Measurements from ENCODE around the gene SLC7A4.

Gene SLC7A4

GRCh38 chr22:21031545-21032036 is 770 bp downstream of the SLC7A4 start:
- Histone ChIP-seq H3K4me3 (ENCODE audit: low read depth in 1 of 2, low read length in 2 of 2) (no peak overlapping the region), H3K9me3 (ENCODE audit: low read length) (no peaks in the 10 kb centered on the region), H3K4me1 (ENCODE audit: insufficient read depth, low read length) (no peaks in the 10 kb centered on the region), H3K27ac (ENCODE audit: low read depth, low read length) (no peak overlapping the region), H3K36me3 (ENCODE audit: insufficient read depth, low read length) (no peaks in the 10 kb centered on the region), H3K27me3 (ENCODE audit: control insufficient read depth in 1 of 2, insufficient read depth in 2 of 2, low read length in 2 of 2) (peaks cover 5 to 38% of the 10 kb centered on the region in 2 donors), H3K9ac (ENCODE audit: low read length) (no peak overlapping the region)

DNA sequence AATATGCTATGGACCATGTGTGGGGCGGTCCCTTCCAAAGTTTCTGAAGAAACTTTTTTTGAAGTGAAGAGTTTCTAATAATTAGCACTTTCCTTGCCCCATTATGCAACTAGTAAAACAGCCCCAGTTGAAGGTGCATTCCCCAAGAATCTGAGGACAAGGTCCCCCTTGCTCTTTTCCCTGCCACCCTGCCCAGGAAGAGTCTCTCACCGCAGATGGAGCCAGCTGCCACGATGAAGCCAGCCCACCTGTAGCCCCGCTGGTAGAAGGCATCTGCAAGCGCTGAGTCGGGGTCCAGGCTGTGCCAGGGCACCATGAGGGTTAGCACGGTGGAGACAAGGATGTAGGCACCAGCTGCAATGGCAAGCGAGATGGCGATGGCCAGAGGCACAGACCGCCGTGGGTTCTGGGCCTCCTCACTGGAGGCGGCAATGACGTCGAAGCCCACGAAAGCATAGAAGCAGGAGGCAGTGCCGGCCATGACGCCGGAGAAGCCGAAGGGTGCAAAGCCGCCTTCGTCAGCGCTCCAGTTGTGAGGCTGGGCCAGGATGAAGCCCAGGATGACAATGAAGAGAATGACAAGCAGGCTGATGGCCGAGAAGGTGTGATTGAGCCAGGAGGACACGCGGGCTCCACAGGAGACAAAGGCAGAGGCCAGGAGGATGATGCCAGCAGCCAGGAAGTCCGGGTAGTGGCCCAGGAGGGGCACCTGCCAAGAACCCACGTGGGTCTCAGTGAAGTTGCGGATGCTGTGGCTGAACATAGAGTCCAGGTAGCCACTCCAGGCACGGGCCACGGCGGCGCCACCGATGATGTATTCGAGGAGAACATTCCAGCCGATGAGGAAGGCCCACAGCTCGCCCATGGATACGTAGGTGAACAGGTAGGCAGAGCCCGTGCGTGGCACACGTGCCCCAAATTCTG is 1.5 kb downstream of the SLC7A4 start:
- Histone ChIP-seq H3K27ac (ENCODE audit: low read depth, low read length) (no peak overlapping the region), H3K9ac (ENCODE audit: low read length) (no peak overlapping the region), H3K36me3 (ENCODE audit: insufficient read depth, low read length) (no peaks in the 10 kb centered on the region), H3K4me1 (ENCODE audit: insufficient read depth, low read length) (no peaks in the 10 kb centered on the region), H3K27me3 (ENCODE audit: control insufficient read depth in 1 of 2, insufficient read depth in 2 of 2, low read length in 2 of 2) (peaks cover 5 to 38% of the 10 kb centered on the region in 2 donors), H3K4me3 (ENCODE audit: low read depth in 1 of 2, low read length in 2 of 2) (no peak overlapping the region), H3K9me3 (ENCODE audit: low read length) (no peaks in the 10 kb centered on the region)

GRCh38 chr22:21030032-21030431 is 2.3 kb downstream of the SLC7A4 start:
- no peaks in the 10 kb centered on the region for H3K4me1 ChIP-seq (ENCODE audit: insufficient read depth, low read length)

GRCh38 chr22:21029486-21030025 is 2.8 kb downstream of the SLC7A4 start:
- Histone ChIP-seq H3K27me3 (ENCODE audit: control insufficient read depth in 1 of 2, insufficient read depth in 2 of 2, low read length in 2 of 2) (peaks cover 5 to 38% of the 10 kb centered on the region in 2 donors), H3K36me3 (ENCODE audit: insufficient read depth, low read length) (no peaks in the 10 kb centered on the region), H3K4me3 (ENCODE audit: low read depth in 1 of 2, low read length in 2 of 2) (no peak overlapping the region), H3K9me3 (ENCODE audit: low read length) (no peaks in the 10 kb centered on the region), H3K4me1 (ENCODE audit: insufficient read depth, low read length) (no peaks in the 10 kb centered on the region), H3K27ac (ENCODE audit: low read depth, low read length) (no peak overlapping the region), H3K9ac (ENCODE audit: low read length) (no peak overlapping the region)

More at GRCh38 chr22:21030032-21030431, 2.3 kb downstream of the SLC7A4 start:
- Histone ChIP-seq H3K9me3 (ENCODE audit: low read length) (no peaks in the 10 kb centered on the region), H3K9ac (ENCODE audit: low read length) (no peak overlapping the region), H3K27ac (ENCODE audit: low read depth, low read length) (no peak overlapping the region), H3K36me3 (ENCODE audit: insufficient read depth, low read length) (no peaks in the 10 kb centered on the region), H3K4me3 (ENCODE audit: low read depth in 1 of 2, low read length in 2 of 2) (no peak overlapping the region), H3K27me3 (ENCODE audit: control insufficient read depth in 1 of 2, insufficient read depth in 2 of 2, low read length in 2 of 2) (peaks cover 5 to 38% of the 10 kb centered on the region in 2 donors)

DNA sequence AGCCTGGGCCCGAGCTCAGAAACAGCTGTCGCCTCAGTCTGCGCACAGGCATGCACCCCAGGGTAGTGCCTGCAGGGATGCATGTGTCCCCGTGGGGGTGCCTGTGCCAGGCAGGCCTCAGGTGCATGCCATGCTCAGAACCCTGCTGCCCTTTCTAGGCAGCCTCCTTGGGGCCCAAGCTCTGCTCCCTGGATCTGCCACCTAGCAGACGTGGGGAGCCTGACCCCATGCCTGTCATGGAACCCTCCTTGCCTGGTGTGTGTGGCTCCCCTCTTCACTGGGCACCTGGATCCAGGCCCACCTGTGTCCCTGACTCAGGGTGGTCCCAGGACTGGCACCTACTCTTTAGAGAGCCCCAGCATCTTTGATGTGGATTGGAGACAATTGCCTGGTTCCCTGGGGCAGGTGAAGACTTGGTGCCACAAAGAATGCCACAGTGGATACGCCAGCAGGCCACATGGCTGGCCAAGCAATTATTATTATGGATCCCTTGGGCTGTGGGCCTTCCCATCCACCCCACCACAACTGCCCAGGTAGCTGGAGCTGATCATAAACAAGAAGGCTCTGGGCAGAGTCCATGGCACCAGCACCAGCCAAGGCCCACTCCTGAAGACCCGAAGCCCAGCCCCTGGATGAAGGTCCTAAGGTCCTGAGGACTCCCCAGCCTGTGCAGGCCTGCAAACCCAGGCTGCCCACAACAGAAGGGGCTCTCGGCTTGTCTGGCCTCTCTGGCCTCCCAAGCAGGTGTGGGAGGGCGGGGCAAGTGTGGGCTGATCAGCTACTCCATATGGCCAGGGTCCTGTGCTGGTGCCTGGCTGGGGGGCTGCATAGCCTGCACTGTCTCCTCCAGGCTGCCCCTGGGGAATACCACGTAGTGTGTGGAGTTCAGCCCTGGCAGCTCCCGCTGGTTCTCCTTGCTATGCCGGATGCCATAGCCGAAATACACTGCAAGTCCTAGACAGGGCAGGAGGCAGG is 3.8 kb downstream of the SLC7A4 start:
- Histone ChIP-seq H3K27ac (ENCODE audit: low read depth, low read length) (no peak overlapping the region), H3K4me1 (ENCODE audit: insufficient read depth, low read length) (no peaks in the 10 kb centered on the region), H3K27me3 (ENCODE audit: control insufficient read depth in 1 of 2, insufficient read depth in 2 of 2, low read length in 2 of 2) (peaks cover 5 to 38% of the 10 kb centered on the region in 2 donors), H3K36me3 (ENCODE audit: insufficient read depth, low read length) (no peaks in the 10 kb centered on the region), H3K9me3 (ENCODE audit: low read length) (no peaks in the 10 kb centered on the region), H3K4me3 (ENCODE audit: low read depth in 1 of 2, low read length in 2 of 2) (no peak overlapping the region), H3K9ac (ENCODE audit: low read length) (no peak overlapping the region)

DNA sequence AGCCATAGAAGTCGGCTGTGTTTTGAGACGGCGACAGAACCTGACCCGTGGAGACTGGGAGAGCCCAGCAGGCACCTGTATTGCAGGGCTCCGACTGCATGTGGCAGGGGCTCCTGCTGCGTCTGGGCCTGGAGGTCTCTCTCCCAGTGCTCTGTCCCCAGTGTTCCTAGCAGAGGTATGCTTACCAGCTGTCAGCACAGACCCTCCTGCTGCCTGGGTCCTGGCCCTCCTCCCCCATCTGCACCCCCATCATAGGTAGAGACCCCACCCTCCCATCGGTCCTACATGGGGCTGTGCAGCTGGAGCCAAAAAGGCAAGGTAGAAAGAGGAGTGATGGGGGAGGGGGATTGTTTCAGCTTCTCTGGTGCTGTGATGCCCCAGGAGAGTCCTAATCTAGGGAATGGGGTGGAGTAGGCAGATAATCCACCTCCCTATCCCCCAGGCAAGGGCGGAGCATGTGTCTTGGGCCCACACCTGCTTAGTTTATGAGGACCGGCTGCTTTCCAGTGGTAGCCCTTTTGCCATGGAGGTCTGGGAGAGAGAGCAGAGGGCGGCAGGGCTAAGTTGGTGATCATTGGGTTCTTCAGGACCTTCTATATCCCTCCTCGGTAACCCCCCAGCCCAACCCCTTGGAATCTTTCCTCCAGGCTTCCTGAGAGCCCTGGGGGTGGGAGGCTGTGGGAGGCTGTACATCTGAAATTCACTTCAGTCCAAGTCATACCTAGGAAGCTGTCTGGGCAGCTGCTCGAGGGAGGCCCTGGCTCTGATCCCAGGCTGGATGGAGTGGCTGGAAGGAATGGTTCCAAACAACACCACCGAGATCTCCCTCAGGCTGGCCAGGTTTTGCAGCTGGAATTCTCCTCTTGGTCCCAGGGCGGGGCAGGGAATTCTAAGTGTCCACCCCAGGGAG is 5.3 kb downstream of the SLC7A4 start:
- no peak overlapping the region for H3K9ac ChIP-seq (ENCODE audit: low read length)
- no peaks in the 10 kb centered on the region for H3K9me3 ChIP-seq (ENCODE audit: low read length)
- no peaks in the 10 kb centered on the region for H3K4me1 ChIP-seq (ENCODE audit: insufficient read depth, low read length)
- H3K27ac ChIP-seq (ENCODE audit: low read depth, low read length) = no peak overlapping the region
- H3K36me3 ChIP-seq (ENCODE audit: insufficient read depth, low read length) = no peaks in the 10 kb centered on the region
- H3K27me3 ChIP-seq (ENCODE audit: control insufficient read depth in 1 of 2, insufficient read depth in 2 of 2, low read length in 2 of 2) = peaks cover 5 to 28% of the 10 kb centered on the region in 2 donors
- no peak overlapping the region for H3K4me3 ChIP-seq (ENCODE audit: low read depth in 1 of 2, low read length in 2 of 2)

DNA sequence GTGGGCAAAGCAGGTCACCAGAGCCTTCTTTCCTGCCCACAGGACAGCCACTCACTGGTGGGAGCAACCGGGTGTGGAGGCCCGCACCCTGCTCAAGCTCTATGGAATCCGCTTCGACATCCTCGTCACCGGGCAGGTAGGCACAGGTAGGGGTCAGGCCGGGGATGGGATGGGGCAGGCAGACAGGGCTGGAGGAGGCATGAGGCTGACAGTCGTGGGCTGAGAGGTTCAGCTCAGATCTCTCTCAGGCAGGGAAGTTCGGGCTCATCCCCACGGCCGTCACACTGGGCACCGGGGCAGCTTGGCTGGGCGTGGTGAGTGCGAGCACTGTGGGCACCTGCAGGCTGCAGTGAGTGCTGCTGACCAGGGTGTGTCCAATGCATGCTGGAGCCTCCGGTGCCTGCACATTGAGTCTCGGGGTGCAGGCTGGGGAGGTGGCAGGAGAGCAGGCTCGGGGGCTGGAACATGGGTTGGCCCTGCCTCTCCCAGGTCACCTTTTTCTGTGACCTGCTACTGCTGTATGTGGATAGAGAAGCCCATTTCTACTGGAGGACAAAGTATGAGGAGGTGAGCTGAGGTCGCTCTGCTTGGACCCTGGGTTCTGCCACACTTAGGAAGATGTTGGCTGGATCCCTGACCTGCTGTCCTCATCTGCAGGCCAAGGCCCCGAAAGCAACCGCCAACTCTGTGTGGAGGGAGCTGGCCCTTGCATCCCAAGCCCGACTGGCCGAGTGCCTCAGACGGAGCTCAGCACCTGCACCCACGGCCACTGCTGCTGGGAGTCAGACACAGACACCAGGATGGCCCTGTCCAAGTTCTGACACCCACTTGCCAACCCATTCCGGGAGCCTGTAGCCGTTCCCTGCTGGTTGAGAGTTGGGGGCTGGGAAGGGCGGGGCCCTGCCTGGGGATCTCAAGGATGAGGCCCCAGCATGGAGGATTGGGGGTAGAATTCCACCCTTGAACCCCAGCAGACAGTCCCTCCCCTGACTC is 6.3 kb downstream of the SLC7A4 start:
- Histone ChIP-seq H3K9ac (ENCODE audit: low read length) (no peak overlapping the region), H3K4me3 (ENCODE audit: low read depth in 1 of 2, low read length in 2 of 2) (no peak overlapping the region), H3K27me3 (ENCODE audit: control insufficient read depth in 1 of 2, insufficient read depth in 2 of 2, low read length in 2 of 2) (peaks cover 5 to 18% of the 10 kb centered on the region in 2 donors), H3K9me3 (ENCODE audit: low read length) (no peaks in the 10 kb centered on the region), H3K27ac (ENCODE audit: low read depth, low read length) (no peak overlapping the region), H3K4me1 (ENCODE audit: insufficient read depth, low read length) (no peaks in the 10 kb centered on the region), H3K36me3 (ENCODE audit: insufficient read depth, low read length) (no peaks in the 10 kb centered on the region)

DNA sequence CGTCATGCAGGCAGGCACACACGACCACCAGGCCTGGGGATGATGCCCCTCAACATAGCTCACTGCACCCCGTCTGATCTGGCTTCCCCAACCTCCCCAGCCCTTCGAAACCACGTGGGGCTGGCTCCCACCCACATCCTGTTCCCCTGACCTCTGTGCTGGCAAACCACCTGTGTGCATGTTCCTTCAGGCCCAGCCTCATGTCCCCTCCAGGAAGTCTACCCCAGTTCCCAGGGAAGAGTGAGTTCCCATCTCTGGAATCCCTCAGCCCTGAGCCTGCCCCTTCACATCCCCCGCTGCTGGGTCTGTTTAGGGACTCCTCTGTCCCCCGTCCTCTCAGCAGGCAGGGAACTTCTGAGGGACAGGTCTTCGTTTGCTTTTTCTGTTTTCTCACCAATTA is 7.1 kb downstream of the SLC7A4 start:
- Histone ChIP-seq H3K36me3 (ENCODE audit: insufficient read depth, low read length) (no peaks in the 10 kb centered on the region), H3K4me3 (ENCODE audit: low read depth in 1 of 2, low read length in 2 of 2) (no peak overlapping the region), H3K27me3 (ENCODE audit: control insufficient read depth in 1 of 2, insufficient read depth in 2 of 2, low read length in 2 of 2) (peaks cover 0 to 10% of the 10 kb centered on the region in 2 donors)

DNA sequence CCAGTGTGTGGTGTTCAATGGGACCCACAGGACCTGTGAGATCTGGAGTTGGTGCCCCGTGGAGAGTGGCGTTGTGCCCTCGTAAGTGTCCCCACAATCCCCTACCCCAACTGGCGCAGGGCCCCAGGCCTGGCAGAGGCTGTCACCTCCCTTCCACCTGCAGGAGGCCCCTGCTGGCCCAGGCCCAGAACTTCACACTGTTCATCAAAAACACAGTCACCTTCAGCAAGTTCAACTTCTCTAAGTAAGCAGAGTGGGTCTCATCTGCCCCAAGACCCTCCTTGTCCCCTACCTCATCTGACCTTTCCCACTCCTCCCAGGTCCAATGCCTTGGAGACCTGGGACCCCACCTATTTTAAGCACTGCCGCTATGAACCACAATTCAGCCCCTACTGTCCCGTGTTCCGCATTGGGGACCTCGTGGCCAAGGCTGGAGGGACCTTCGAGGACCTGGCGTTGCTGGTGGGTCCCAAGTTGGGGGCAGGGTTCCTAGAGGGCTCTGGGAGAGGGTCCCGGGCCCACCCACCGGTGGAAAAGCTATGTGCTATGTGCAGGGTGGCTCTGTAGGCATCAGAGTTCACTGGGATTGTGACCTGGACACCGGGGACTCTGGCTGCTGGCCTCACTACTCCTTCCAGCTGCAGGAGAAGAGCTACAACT is 9.3 kb downstream of the SLC7A4 start:
- Histone ChIP-seq H3K9me3 (ENCODE audit: low read length) (no peaks in the 10 kb centered on the region), H3K27me3 (ENCODE audit: control insufficient read depth in 1 of 2, insufficient read depth in 2 of 2, low read length in 2 of 2) (peaks cover 0 to under 1% of the 10 kb centered on the region in 2 donors), H3K4me1 (ENCODE audit: insufficient read depth, low read length) (no peaks in the 10 kb centered on the region), H3K27ac (ENCODE audit: low read depth, low read length) (no peak overlapping the region), H3K4me3 (ENCODE audit: low read depth in 1 of 2, low read length in 2 of 2) (no peak overlapping the region), H3K9ac (ENCODE audit: low read length) (no peak overlapping the region), H3K36me3 (ENCODE audit: insufficient read depth, low read length) (no peaks in the 10 kb centered on the region)

More for the DNA sequence above, 7.1 kb downstream of the SLC7A4 start:
- Histone ChIP-seq H3K9me3 (ENCODE audit: low read length) (no peaks in the 10 kb centered on the region), H3K27ac (ENCODE audit: low read depth, low read length) (no peak overlapping the region), H3K4me1 (ENCODE audit: insufficient read depth, low read length) (no peaks in the 10 kb centered on the region), H3K9ac (ENCODE audit: low read length) (no peak overlapping the region)

Data from muscle layer of colon (tissue), 2 donors.